Thoracic aorta (tissue), 2 donors: Measurements from ENCODE around the gene GTF3C2. TPM values are rescaled to one million over a fixed set of nuclear protein-coding genes. Genes with fewer than 3 reads are reported as not detected.

ENCODE experiments used
- ATAC-seq: fragments of 150-250 bp; one replicate; pipeline ENCODE4 v1.8.0; 2017; ENCODE audit warnings: low read depth; ENCODE audit not compliant: insufficient number of reproducible peaks, low FRiP score
- DNase-seq: peaks from one replicate; pipeline ENCODE4 v3.0.0-alpha.2; 2020; ENCODE audit warnings: low spot score
- H3K27ac ChIP-seq, 2 donors: fragments of 200-600 bp; sonication (generic); 1 replicate in 1 of 2; 2 replicates in 1 of 2; pipeline ENCODE4 v1.5.1; 2016; ENCODE audit warnings: mild to moderate bottlenecking in 2 of 2, moderate library complexity in 2 of 2
- H3K27me3 ChIP-seq: fragments of 200-600 bp; sonication (generic); replicated peaks from 2 replicates; pipeline ENCODE4 v1.6.0; 2016; ENCODE audit warnings: mild to moderate bottlenecking; ENCODE audit not compliant: insufficient read depth
- H3K36me3 ChIP-seq: fragments of 200-600 bp; sonication (generic); one replicate; pipeline ENCODE4 v1.5.1; 2016
- H3K4me1 ChIP-seq, 2 donors: fragments of 200-600 bp; sonication (generic); 1 replicate in 1 of 2; 2 replicates in 1 of 2; pipeline versions ENCODE4 v1.5.1 to v1.6.0; 2016; ENCODE audit warnings: low read depth in 2 of 2, mild to moderate bottlenecking in 1 of 2; ENCODE audit not compliant: control insufficient read depth in 1 of 2
- H3K4me3 ChIP-seq: fragments of 200-600 bp; sonication (generic); 2 replicates; pipeline ENCODE4 v1.5.1; 2016; ENCODE audit warnings: mild to moderate bottlenecking
- H3K9me3 ChIP-seq: fragments of 200-600 bp; sonication (generic); 2 replicates; pipeline ENCODE4 v1.5.1; 2016
- CTCF ChIP-seq: fragments of 200-600 bp; sonication (generic); IDR thresholded peaks from one replicate; pipeline ENCODE4 v1.5.1; 2019; ENCODE audit warnings: antibody characterized with exemption
- total RNA-seq, 2 donors: library from RNA; depleted of rRNA; stranded (reverse); fragments of >200 nt; gene quantifications; one replicate each; pipeline versions ENCODE4 v1.1.0 to v1.2.3, GENCODE V29; 2016

GTF3C2 gene
- total RNA-seq, 2 donors from 2014 or later: 56.6 to 58.8 TPM

DNA sequence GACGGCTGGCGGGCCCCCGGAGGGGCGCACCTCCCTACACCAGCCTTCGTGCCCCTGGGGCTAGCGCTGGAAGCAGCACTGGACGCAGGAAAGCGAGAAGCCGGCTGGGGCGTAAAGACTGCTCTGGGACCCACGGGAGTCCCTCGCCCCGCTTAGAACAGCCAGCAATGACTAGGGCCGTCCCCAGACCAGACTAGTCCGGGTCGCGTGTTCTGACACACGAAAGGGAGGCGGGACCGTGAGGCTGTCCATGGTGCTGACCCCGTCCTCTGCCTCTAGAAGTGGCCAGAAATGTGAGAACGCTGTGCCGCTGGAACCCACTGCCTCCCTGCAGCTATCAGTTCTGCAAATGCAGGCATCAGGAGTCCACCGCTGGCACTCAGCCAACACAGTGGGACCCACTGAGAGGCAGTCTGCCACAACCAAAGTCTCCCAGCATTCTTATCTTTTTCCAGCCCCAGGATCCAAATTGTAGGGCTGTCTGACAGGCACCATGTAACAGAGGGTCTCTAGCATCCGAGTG lies 48.1 kb downstream of the GTF3C2 start, which contains the start of gene UCN:
Gene UCN, minus strand, starts transcription at position 87 of the 523 bp plus-strand sequence. CDS start 550 bp downstream, outside the sequence.
- H3K27me3 ChIP-seq: no peaks in the 10 kb centered on the region
- ATAC-seq: no peak

DNA sequence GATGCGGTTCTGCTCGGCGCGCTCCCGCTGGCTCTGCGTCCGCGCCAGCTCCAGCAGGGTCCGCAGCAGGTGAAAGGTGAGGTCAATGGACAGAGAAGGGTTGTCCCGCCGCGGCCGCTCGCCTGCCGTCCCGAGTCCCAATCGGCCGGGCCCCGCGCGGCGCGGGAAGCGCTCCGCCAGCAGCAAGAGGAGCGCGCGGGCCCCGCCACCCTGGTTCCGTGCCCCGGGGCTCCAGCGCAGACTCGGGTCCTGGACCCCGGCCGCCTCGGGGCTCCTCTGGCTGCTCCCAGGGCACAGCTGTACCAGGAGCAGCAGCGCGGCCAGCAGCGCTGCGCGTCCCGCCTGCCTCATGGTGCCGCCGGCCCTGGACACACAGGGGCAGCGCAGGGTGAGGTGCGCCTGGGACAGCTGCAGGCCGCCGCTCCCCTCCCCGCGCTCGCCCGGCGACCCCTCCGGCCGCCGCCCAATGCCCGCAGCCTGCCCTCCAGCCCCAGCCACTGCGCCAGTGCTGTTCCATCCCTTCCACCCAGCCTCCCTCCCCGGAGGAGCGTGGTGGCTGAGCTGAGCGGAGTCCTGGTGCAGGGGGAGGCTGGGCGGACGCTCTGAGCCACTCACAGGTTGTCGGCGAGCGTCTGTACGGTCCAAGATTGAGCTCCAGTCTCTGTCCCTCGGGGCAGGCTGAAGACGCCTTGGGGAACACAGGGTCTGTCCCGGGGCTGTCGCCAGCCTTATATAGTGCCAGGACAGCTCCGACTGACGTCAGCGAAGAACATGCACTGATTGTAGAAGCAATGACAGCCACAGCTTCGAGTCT lies 48.8 kb downstream of the GTF3C2 start:
- Histone ChIP-seq H3K27me3 (no peaks in the 10 kb centered on the region), H3K27ac (no peak overlapping the region), H3K4me3 (no peak overlapping the region), H3K4me1 (peaks cover 5 to 20% of the 10 kb centered on the region in 2 donors), H3K9me3 (no peaks in the 10 kb centered on the region), H3K36me3 (peaks cover 4% of the 10 kb centered on the region)
- ATAC-seq (no peak), DNase-seq (no peak)
- no peak for TF ChIP-seq CTCF

More for the DNA sequence above, 48.1 kb downstream of the GTF3C2 start, which contains the start of gene UCN:
- Histone ChIP-seq H3K27ac (no peak within 1 kb of the TSS), H3K9me3 (no peaks in the 10 kb centered on the region), H3K36me3 (peaks cover 4% of the 10 kb centered on the region), H3K4me1 (peaks cover 5 to 20% of the 10 kb centered on the region in 2 donors), H3K4me3 (no peak within 1 kb of the TSS)
- TF ChIP-seq CTCF: no peak
- no peak for DNase-seq

GRCh38 chr2:27307287-27307544 lies 49.3 kb downstream of the GTF3C2 start:
- Histone ChIP-seq H3K9me3 (no peaks in the 10 kb centered on the region), H3K4me1 (peaks cover 5 to 20% of the 10 kb centered on the region in 2 donors), H3K27ac (no peak overlapping the region), H3K4me3 (no peak overlapping the region), H3K27me3 (no peaks in the 10 kb centered on the region), H3K36me3 (peaks cover 4% of the 10 kb centered on the region)
- TF ChIP-seq CTCF: no peak
- ATAC-seq (no peak), DNase-seq (no peak)

DNA sequence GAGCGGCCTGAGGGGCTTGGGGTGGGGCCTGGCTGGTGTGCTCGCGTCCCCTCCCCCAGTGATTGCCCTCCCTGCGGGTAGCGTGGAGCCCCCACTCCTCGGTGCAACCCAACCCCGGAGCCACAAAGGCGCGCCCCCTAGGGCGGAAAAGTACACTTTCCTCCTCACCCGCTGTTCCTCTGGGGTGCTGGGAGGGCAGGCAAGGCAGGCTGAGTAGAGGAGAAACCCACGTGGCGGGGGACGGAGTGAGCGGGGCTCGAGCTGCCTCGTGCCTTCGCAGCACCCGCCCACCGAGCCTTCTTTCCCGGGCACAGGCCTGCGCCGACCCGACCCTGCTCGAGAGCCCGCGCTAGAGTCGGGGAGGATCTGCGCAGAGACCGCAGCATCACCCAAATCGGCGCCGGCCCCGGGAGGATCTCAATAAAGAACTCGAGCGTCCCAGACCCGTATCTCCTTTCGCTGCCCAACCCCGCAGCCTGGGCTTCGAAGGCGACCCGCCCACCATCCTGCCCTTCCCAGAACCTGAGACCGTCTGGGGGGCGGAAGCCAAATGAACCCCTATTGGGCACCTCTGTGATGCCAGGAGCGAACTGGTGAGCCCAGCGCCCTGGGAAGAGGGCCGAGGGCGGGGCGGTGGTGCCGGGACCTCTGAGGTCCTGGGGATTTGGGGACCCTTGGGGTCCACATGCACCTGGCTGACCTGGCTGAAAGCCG lies 49.8 kb downstream of the GTF3C2 start:
- no peaks in the 10 kb centered on the region for H3K9me3 ChIP-seq
- peaks cover 5 to 20% of the 10 kb centered on the region in 2 donors for H3K4me1 ChIP-seq
- ATAC-seq (no peak), DNase-seq (no peak)
- no peak overlapping the region for H3K4me3 ChIP-seq
- no peak overlapping the region for H3K27ac ChIP-seq
- H3K36me3 ChIP-seq: peaks cover 4% of the 10 kb centered on the region
- TF ChIP-seq CTCF: no peak
- H3K27me3 ChIP-seq: no peaks in the 10 kb centered on the region

DNA sequence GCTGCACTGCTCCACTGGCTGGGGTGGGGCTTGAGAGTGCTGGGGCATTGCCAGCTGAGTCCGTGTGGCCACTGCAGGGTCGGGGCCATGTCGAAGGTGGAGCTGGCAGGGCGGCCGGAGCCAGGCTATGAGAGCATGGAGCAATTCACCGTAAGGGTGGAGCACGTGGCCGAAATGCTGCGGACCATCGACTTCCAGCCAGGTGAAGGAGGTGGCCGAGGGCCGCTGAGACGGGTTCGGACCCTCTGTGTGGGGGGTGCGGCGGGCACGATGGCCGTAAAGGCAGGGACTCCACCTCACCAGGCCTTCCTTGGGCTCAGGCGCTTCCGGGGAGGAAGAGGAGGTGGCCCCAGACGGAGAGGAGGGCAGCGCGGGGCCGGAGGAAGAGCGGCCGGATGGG lies 50.4 kb downstream of the GTF3C2 start:
- ATAC-seq (no peak), DNase-seq (no peak)
- TF ChIP-seq CTCF: no peak
- Histone ChIP-seq H3K4me1 (peaks cover 5 to 20% of the 10 kb centered on the region in 2 donors), H3K27ac (no peak overlapping the region), H3K9me3 (no peaks in the 10 kb centered on the region), H3K27me3 (no peaks in the 10 kb centered on the region), H3K36me3 (peaks cover 4% of the 10 kb centered on the region), H3K4me3 (no peak overlapping the region)
